GM19240 (cell line): ENCODE measurements around the gene ALOX12.

ENCODE experiments used
- DNase-seq: peaks from one replicate; pipeline ENCODE4 v3.0.0; 2011; ENCODE audit warnings: low spot score; ENCODE audit not compliant: insufficient read length

ALOX12 gene

GRCh38 chr17:7021993-7022778 is 26.3 kb downstream of the ALOX12 start:
- DNase-seq, result peak; percentile 69

GRCh38 chr17:7022781-7023571 is 27.1 kb downstream of the ALOX12 start, which contains the start of gene BCL6B:
BCL6B (plus strand) TSS chr17:7023050; CDS start chr17:7023672, 622 bp downstream.
- DNase-seq, result no peak

GRCh38 chr17:7023576-7024401 is 27.9 kb downstream of the ALOX12 start:
- DNase-seq, result no peak

GRCh38 chr17:7024402-7024785 is 28.5 kb downstream of the ALOX12 start:
- no peak for DNase-seq

GRCh38 chr17:7025245-7025644 is 29.4 kb downstream of the ALOX12 start:
- DNase-seq, result no peak

- DNase-seq, result no peak
Measured at GRCh38 chr17:7026471-7027115, 30.7 kb downstream of the ALOX12 start.

- no peak for DNase-seq
Measured at GRCh38 chr17:7027335-7027734, 31.5 kb downstream of the ALOX12 start.

GRCh38 chr17:7029096-7029495 is 33.2 kb downstream of the ALOX12 start:
- DNase-seq, result no peak

- no peak for DNase-seq
Measured at GRCh38 chr17:7029659-7030058, 33.8 kb downstream of the ALOX12 start.

- DNase-seq, result no peak
Measured at GRCh38 chr17:7034955-7035590, 39.2 kb downstream of the ALOX12 start.

- peak; percentile 99 for DNase-seq
Measured at GRCh38 chr17:7035591-7036368, 39.9 kb downstream of the ALOX12 start, which contains the start of gene SLC16A13. SLC16A13 (plus strand) TSS chr17:7036015; CDS start chr17:7036383, 368 bp downstream.

GRCh38 chr17:7038025-7038862 is 42.4 kb downstream of the ALOX12 start:
- DNase-seq, result no peak

- DNase-seq, result no peak
Measured at GRCh38 chr17:7039832-7040231, 44.0 kb downstream of the ALOX12 start.

GRCh38 chr17:7041607-7042500 is 46.0 kb downstream of the ALOX12 start:
- no peak for DNase-seq

GRCh38 chr17:7042501-7043181 is 46.8 kb downstream of the ALOX12 start:
- no peak for DNase-seq

GRCh38 chr17:7043182-7043496 is 47.3 kb downstream of the ALOX12 start:
- no peak for DNase-seq

GRCh38 chr17:7043497-7044198 is 47.8 kb downstream of the ALOX12 start, which contains the start of gene SLC16A11:
SLC16A11 (minus strand) TSS chr17:7044092; CDS start chr17:7043513, 579 bp downstream.
- DNase-seq, result no peak
